Adrenal gland (tissue), 5 donors: ENCODE measurements around the gene GPRC5A.

Experiments
- POLR2A ChIP-seq, 2 donors: fragments of 450-650 bp; IDR thresholded peaks; one replicate each; pipeline ENCODE4 v1.6.1; 2017; ENCODE audit warnings: antibody characterized with exemption in 2 of 2, mild to moderate bottlenecking in 2 of 2, moderate library complexity in 1 of 2
- TF ChIP-seq, protein P1 (sequence below), 6 experiments: fragments of 450-650 bp in 4 of 6; fragments of 200-600 bp in 2 of 6; sonication (generic) in 1 of 6; IDR thresholded peaks; 1 replicate in 5 of 6; 2 replicates in 1 of 6; pipeline versions ENCODE4 v1.5.1 to v1.8.0; 2016 to 2021; ENCODE audit warnings: antibody characterized with exemption in 6 of 6, mild to moderate bottlenecking in 2 of 6, moderate library complexity in 1 of 6
- donor health status: DM: no; HTN: no; CAD: no.

DNA sequence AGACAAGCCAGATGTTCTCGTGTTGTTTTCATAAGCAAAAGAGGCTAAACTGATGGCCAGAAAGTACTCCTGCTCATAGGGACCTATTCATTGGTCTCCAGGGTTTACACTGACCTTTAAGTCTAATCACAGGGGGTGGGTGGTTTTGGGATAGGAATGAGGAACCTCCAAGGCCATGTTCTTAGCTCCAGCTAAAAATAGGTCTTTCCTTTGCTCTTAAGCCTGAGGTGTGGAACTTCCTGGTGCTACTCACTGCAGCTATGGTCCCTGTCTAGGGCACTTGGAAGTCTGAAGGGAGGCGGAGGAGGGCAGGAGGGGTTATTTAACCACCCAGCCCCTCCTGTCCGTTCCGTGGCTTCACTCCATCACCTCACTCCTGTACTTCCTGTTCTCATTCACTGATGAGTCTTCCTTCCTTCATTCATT lies 18.6 kb downstream of the GPRC5A start:
- TF ChIP-seq, protein P1, sequence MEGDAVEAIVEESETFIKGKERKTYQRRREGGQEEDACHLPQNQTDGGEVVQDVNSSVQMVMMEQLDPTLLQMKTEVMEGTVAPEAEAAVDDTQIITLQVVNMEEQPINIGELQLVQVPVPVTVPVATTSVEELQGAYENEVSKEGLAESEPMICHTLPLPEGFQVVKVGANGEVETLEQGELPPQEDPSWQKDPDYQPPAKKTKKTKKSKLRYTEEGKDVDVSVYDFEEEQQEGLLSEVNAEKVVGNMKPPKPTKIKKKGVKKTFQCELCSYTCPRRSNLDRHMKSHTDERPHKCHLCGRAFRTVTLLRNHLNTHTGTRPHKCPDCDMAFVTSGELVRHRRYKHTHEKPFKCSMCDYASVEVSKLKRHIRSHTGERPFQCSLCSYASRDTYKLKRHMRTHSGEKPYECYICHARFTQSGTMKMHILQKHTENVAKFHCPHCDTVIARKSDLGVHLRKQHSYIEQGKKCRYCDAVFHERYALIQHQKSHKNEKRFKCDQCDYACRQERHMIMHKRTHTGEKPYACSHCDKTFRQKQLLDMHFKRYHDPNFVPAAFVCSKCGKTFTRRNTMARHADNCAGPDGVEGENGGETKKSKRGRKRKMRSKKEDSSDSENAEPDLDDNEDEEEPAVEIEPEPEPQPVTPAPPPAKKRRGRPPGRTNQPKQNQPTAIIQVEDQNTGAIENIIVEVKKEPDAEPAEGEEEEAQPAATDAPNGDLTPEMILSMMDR (IDR thresholded peaks at IDR 0.05), result no peak
- TF ChIP-seq POLR2A (IDR thresholded peaks at IDR 0.05), result no peak
